ENCODE results near the gene ABTB1.

The ABTB1 gene

DNA sequence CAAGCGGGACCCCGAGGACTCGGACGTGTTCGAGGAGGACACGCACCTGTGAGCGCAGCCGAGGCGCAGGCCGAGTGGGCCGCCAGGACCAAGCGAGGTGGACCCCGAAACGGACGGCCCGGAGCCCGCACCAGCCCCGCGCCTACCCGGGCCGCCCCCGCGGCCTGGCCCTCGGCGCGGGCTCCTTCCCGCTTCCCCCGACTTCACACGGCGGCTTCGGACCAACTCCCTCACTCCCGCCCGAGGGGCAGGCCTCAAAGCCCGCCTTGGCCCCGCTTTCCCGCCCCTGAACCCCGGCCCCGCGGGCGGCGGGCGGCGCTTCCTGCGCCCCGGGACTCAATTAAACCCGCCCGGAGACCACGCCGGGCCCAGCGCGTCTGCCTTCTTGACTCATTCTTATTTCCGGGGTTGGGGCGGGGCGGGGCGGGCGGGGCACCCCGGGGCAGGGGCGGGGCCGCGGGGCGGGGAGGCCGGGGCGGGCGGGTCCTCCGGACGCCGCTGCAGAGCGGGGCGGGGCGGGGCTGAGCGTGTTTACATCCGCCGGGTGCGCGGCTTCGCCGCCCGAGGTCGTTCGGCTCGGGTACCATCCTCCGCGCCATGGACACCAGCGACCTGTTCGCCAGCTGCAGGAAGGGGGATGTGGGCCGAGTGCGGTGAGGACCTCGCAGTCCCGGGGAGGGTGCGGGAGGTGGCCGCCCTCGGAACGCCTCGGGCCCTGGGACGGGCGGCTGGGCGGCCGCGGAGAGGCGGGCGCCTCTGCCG lies at the start of gene ABTB1:
Gene ABTB1 (plus strand): TSS at position 524 of the 762 bp plus-strand sequence. CDS start 74 bp downstream, at position 598.
- peak; percentile 91 for DNase-seq

DNA sequence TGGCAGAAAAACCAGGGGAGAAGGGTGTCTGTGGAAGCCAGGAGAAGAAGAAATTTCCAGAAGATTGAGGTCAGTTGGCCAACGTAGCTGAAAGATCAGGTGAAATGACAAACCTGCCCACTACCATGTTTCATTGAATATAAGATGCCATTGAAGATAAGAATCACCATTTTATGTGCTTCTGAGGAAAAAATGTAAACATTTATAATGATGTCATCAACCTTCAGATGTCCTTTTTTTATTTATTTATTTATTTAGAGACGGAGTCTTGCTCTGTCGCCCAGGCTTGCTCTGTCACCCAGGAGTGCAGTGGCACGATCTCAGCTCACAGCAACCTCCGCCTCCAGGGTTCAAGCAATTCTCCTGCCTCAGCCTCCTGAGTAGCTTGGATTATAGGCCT lies 48.7 kb upstream of the ABTB1 start:
- DNase-seq, result no peak

DNA sequence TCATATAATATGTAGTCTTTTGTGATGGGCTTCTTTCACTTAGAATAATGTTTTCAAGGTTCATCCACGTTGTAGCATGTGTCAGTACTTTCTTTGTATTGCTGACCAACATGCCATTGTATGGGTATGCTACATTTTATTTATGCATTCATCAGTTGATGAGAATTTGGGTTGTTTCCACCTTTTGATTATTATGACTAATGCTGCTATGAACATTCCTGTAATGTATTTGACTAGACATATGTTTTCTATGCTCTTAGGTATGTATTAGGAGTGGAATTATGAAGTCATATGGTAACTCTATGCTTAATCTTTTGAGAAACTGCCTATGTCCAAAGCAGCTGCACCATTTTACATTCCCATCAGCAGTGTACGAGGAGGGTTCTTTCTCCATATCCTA lies 46.9 kb upstream of the ABTB1 start:
- DNase-seq, result no peak

DNA sequence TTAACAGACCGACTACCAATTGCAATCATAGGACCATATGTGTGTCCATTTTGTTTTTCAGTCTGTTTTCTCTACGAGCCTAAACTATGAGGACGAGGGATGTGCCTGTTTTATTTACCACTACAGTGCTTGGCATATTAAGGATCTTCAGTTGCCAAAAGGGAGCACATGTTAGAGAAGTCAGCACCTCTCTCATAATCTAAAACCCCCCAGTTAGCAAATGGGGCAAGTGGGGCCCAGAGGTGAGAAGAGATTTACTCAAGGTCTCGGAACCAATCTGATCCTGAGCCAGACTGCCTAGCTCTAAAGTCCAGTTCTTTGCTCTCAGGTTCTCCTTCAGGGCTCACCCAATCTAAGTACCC lies 44.3 kb upstream of the ABTB1 start:
- no peak for DNase-seq

DNA sequence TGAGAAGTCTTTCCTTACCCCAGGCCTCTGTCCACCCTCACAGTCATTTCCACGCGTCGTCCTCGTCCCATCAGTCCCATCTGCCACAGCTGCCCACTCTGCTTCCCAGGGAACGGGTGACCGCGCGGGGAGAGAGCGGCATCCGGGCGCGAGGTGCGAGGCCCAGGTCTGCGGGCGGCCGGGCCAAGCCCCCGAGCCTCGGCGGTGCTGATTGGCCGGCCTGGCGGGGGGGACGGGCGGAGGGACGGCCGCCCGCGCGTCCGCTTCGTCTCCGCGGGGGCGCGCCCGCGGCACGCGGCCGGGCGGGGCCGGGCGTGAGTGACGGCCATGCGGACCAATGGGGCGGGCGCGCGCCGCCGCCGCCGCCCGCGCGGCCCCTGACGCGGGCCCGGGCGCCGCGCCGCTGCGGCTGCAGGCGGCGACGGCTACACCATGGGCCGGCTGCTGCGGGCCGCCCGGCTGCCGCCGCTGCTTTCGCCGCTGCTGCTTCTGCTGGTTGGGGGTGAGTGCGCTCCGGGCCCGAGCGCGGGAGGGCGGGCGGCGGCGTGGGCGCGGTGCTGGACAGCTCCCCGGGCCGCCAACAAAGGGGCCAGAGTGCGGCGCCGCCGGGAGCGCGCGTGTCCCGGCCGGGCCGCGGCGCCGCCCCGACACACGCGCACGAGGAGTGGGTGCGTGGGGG lies 43.8 kb upstream of the ABTB1 start, which contains the start of gene PODXL2:
Gene PODXL2 (plus strand): TSS at position 398 of the 679 bp plus-strand sequence. CDS start 35 bp downstream, at position 433.
- DNase-seq, result peak; percentile 80

DNA sequence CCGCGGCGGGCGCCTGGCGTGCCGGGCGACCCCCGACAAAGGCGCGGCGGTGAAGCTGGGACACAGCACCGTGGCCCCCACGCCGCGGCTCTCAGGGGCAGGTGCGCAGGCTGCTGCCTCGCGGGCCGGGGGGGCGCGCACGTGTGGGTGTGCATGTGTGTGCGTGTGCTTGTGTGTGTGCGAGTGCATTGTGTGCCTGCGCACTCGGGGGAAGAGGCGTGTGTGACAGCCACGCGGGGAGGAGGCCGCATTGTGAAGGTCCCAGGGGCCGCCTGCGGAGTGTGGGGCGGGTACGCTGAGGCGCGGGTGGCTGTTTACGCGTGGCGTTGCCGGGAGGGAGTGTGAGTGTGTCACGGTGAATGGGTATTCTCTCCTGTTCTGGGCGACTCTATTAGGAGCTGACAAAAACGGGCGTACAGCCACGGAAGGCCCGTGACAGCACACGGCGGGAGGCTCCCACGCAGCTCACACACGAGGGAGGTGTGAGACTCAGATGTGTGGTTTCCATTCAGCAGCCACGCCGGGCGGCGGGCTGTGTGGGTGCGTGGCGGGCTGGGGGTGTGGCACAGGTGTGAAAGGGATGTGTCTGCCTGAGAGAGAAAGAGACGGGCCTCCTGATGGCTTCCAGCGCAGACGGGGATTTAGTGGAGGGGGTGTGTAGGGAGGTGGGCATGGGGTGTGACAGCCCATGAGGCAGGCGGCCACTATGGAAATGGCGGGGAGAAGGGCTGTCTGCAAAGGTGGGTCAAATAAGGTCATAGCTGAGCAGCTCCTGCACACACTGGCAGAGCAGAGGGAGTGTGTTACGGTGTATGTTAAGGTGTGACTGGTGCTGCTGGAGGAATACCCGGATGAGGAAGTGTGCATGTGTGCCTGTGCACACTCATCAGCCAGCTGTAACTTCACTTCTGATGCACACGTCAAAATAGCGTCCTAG lies 43.0 kb upstream of the ABTB1 start:
- DNase-seq, result no peak

DNA sequence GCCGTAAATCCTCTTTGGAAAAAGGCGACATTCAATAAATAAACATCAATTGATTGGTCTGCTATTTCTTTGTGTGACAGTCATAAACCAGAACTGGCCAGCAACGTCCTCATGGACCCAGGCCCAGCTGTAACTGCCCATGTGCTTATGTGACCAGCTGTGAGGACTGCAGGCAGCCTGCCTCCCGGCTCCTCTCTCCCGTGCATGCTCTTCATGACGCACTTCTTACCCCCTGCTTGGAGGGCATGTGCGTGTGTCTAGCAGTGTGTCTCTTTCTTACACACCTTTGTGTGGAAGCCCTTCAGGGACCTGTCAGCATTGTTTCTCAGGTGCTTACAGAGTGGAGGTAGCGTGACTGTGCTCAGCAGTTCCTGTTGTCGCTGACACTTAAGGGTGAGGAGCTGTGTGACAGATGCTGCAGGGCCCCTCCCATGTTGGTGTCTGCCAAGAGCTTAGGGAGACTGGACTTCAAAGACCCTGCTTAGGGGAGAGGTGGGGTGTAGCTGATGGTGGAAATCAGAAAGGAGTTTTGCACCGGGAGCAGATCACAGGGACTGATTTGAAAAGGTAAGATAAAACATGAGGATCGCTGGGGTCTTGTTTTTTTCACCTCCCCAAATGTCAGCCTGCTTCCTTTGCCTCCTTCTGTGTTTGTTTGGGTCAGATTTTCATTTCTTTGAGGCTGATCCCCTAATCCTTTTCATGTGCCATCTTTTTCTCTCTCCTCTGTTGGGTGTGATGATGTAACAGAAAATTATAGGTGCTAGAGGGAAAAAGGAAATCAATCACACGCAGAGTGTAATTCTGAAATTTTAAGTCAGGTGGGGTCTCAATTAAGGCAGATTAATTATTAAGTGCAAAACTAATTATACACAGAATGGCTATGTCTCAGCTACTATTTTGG lies 41.7 kb upstream of the ABTB1 start:
- DNase-seq, result no peak

DNA sequence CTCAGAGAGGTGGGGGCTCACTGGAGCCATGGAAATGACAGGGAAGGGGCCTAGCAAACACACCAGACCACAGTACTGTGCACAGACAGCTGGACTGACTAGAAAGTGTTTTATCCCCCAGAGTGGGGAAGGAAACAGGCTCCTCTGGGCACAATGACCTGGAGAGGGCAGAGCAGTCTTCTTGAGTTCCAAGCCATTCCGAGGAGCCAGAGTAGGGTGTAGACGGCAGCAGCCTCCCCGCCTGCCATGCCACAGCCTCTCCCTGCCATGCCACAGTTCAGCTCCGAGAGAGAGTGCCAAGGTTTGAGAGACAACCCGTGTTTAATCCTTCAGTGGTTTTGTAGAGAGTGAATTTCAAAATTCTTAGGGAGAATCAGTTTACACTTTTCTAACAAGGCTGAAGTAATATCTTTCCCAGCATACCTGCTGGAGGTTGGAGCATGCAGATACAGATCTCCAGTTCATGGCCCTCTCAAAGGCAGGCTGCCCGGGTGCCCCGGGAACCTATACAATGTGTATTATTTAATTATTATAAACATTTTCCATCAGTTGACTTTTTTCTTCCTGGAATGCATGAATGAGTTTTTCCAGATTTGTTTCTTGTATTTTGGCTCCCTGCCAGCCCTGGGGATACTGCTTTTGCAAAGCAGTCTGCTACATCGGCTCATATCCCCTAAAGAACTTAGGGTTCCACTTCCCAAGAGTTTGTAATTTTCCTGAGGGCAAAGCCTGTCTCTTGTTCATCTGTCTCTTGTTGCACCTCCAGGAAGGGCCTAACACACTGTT lies 40.5 kb upstream of the ABTB1 start:
- no peak for DNase-seq

DNA sequence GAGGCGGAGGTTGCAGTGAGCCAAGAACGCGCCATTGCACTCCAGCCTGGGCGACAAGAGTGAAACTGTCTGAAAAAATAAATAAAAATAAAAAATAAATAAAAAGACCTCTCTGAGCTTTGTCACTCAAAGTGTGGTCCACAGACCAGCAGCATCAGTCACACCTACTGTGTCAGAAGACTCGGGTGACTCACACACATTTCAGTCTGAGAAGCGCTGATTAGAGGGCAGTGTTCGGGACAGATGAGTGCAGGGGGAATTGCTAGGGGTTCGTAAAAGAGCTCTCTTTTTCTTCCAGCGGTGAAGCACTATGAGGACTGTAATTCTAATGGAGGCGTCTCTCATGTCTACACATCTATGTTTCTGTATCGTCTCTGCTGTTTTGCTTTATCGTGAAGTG lies 38.1 kb upstream of the ABTB1 start:
- DNase-seq, result peak; percentile 34

DNA sequence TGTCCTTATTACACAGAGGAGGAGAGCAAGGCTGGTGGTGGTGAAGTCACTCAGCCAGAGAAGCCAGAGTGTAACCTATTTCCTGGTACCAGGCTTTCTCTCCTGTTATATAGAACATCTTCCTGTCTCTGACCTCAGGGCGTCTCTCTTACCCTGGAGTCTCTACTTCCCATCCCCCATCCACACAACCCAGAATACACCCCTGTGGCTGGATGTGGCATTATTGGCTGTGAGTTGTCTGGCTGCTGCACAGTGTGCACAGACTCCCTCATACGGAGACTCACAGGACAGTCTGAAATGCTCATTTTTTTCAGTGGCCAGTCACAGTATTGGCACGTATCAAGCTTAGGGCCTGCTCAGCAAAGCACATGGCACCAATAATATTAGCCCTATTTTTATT lies 35.2 kb upstream of the ABTB1 start:
- peak; percentile 83 for DNase-seq

DNA sequence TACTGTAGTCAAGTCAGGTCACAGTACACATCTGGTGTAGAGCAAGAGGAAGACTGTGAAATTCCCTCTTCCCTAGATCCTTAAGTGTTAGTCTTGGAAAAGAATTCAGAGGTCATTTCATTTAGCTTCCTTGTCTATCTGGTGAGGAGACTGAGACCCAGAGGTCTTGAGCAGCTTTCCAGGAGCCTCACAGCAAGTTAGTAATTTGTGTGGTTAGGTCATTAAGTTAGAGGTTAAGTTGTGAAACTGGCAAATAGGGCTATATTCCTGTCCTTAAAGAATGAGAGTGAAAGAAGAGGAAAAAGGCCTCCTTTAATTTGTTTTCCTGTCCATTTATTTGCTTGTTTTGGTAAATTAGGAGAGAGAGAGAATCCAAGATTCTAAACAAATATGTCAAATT lies 34.8 kb upstream of the ABTB1 start:
- peak; percentile 48 for DNase-seq

DNA sequence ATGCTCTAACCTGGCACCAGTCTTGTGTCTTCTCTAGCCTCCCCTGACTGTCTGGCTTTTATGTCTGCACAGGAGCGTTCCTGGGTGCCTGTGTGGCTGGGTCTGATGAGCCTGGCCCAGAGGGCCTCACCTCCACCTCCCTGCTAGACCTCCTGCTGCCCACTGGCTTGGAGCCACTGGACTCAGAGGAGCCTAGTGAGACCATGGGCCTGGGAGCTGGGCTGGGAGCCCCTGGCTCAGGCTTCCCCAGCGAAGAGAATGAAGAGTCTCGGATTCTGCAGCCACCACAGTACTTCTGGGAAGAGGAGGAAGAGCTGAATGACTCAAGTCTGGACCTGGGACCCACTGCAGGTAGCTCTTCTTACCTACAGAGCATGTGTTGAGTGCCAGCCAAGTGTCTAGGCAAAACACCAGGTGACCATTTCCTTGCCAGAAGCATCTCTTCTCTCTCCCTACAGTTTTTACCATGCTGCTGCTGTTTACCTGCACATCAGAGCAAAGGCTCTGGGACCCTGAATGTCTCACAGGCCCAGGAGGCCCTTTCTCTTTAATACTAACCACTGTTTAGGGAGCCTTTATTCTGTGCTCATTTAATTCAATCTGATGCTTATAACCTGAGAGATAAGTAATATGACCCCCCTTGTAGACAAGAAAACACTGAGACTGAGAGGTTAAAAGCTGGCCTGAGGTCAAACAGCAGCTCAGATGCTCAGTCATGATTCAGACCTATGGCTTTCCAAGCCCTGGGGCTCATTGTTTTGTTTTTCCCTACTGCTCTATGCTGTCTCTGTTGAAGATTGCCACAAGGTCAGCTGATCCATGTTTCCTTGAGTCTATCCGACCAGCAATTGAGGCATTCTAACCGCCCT lies 33.3 kb upstream of the ABTB1 start:
- DNase-seq, result peak; percentile 92

DNA sequence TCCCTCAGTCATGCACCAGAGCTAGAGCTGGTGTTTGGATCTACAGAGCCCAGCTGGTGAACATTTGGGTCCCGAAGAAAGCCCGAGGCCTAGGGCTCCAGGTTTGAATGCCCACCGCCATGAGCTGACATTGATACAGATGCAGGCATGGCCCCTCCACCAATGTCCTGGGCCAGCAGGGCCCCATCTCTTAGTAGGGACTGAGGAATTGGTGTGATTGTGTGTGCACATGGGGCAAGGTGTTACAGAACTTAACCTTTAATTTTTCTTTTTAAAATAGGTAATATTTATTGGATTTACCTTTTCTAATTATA lies 32.8 kb upstream of the ABTB1 start:
- no peak for DNase-seq

DNA sequence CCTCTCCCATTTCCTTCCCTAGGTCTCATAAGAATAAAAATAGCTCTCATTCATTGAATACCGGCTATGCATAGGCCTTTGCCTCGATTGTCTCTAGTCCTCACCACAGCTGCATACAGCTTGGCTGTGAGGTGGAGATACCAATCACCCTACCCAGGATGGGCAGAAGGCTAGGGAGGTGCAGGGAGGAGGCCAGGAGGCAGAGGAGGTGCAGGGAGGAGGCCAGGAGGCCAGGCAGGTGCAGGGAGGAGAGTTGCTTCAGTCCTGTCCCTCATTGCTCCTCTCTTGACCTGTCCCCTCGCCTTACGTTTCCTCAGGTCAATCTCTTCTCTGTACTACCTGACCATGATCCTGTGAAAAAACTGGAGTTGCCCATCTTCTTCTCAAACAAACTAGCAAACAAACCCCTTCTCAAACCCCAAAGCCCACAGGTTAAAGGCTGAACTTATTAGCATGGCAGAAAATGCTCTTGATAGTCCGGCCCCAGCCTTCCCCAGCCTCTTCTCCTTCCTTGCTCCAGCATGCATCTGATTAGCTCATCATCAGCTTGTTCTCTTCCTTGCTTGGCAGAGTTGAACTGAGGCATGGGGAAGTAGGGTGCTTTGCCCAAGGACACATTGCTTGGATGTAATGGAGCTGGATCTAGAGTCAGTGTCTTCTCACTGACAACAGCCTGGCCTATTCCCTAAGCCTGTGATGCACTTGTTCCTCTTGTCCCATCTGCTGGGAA lies 27.9 kb upstream of the ABTB1 start:
- no peak for DNase-seq

DNA sequence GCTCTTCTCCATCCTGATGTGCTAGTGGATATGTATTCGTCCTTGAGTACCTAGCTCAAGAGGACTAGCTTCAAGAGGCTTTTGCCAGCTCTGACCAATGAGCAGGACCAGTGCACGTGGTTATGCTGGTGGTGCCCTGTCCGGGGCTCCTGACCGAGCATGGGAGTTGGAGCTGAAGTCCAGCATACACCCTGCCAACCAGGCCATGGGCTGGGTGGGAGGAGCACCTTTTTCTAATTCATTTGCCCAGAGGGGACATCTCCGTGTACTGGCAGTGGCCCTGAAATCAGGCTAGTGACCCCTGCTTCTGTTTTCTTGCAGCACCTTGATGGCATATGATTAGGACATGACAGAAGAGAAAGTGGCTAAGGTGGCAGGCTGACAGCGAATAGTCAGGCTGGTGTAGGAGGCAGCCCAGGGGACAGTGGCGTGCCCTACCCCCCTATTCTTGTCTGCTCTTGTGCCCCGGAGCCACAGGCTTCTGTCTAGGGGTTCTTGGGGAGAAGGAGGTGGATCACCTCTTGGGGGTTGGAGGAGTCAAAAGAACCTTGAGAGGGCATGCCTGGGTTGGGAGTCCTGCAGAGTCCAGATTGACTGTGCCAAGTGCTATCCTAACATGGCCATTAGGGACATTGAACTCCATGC lies 27.3 kb upstream of the ABTB1 start:
- no peak for DNase-seq

DNA sequence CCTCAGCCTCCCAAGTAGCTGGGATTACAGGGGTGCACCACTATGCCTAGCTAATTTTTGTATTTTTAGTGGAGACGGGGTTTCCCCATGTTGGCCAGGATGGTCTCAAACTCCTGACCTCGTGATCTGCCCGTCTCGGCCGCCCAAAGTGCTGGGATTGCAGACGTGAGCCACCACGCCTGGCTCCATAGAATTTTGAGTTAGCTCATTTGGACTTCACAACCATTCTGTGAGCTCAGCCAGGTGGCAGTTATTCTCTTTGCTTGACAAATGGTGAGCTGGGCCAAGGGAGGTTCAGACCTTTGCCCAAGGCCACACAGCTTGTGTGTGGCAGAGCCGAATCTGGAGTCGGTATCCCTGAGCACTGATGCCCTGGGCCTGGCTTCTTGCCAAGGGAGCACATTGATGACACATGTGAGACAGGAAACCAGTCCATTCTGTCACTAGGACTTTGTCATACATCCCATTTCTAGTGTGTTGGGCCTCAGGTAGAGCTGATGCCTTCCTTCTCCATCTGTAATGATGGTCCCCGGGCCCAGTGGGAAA lies 26.2 kb upstream of the ABTB1 start:
- DNase-seq, result no peak

DNA sequence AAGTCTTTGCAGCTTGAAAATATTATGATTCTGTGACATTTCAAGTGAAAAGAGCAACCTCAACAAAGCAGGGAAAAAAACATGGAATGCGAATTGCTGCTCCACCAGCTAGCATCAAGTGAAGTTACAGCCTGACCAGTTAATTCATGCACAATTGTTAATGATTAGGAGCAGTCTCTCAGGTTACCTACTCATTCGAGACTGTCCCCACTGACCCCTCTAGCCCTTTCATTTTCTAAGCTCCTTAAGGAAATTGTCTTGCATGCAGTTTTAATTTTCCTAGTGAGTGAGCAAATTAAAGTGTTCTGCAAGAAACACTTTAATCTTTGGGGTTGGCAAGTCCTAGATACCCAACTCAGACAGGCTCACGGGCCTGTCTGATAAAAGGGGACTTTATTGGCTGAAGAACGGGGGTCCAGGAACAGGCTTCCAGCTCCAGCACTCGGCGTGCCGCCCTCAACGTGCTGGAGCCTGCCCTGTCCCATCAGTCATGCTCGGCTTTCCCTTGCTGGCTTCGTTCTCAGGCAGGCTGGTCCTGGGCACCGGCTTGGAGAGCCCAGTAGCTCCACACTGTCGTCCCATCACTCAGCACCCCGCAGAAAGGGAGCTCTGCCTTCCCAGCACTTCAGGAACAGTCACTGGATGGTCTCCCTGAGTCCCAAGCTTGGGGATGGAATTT lies 25.4 kb upstream of the ABTB1 start:
- no peak for DNase-seq

DNA sequence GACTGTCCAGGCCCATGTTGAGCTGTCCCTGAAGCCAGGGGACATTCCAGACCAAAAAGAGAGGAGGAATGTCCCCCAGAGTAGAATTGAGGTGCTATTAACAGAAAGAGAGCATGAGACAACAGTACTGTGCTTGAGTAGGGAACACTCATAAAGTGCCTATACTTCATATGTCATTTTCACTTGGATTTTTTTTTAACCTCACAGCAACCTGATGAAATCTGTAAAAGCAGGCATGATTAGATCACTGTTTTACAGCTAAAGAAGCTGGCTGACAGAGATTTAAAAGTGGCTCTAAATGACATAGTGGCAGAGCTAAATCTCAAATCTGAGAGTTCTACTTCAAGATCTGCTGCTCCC lies 24.9 kb upstream of the ABTB1 start:
- no peak for DNase-seq

DNA sequence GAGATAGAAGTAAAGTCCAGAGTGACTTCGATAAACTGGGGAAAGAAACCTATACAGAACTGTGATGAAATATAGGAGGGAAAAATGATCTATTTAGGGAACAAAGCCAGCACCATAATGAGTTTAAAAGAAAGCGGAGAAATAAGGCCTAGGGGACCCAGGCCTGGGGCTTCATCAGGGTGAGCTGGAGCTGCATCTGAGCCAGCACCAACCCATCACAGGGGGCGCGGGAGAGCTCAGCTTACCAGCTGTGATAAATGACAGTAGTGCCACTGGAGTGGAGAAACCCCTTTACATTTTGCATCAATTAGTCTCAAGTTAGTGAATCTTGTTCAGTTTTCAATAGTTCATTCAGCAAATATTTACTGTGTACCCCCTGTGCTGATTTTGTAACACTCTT lies 22.5 kb upstream of the ABTB1 start:
- DNase-seq, result no peak
